Measurements from ENCODE around the gene GOLGA3. TPM values are rescaled to one million over a fixed set of nuclear protein-coding genes. Genes with fewer than 3 reads are reported as not detected.

Gene GOLGA3
- total and polyA plus RNA-seq, 9 of the 15 experiments (the other 6 are each of a cell fraction or from before 2014, with no cell fraction given), result 1.9 to 48.1 (median 18.4) TPM

- Histone ChIP-seq H3K36me3 (ENCODE audit: control insufficient read depth, insufficient read depth, low read length) (peaks cover 79% of the 10 kb centered on the region; the same call in 2 of the 3 replicates), H3K27ac (ENCODE audit: extremely low read depth, low read depth, low read length) (no peak overlapping the region), H3K27me3 (ENCODE audit: control insufficient read depth in 2 of 2, insufficient read depth in 2 of 2, low read length in 2 of 2) (no peaks in the 10 kb centered on the region), H3K9me1 (ENCODE audit: control insufficient read depth, insufficient read depth, low read length) (no peaks in the 10 kb centered on the region), H2AFZ (ENCODE audit: low read depth, low read length) (no peak overlapping the region), H3K9ac (ENCODE audit: insufficient read depth in 1 of 2, low read depth in 2 of 2, low read length in 2 of 2) (no peak overlapping the region), H4K20me1 (replicated peaks; ENCODE audit: control insufficient read depth, insufficient read depth, low read length) (no peaks in the 10 kb centered on the region), H3K4me1 (replicated peaks in 1 of 2; ENCODE audit: control insufficient read depth in 2 of 2, insufficient read depth in 2 of 2, low read length in 2 of 2) (peaks cover 0 to 7% of the 10 kb centered on the region in 2 experiments; a peak in 1 of 5 replicates), H3K4me2 (ENCODE audit: insufficient read depth, low read length) (no peak overlapping the region), H3K4me3 (no peak overlapping the region), H3K79me2 (ENCODE audit: control insufficient read depth, insufficient read depth, low read length) (no peaks in the 10 kb centered on the region; the same call in 2 of the 3 replicates), H3K9me3 (replicated peaks; ENCODE audit: control insufficient read depth, insufficient read depth, low read depth, low read length) (no peaks in the 10 kb centered on the region)
- DNase-seq (ENCODE audit: extremely low read depth in 1 of 4, low spot score in 3 of 4) (no peak), ATAC-seq (no peak), FAIRE-seq (no peak)
- no TSS peak for BruUV-seq (replicated peaks)
- POLR2A ChIA-PET, result no interaction called here
- in situ Hi-C loops (cut with MboI) (no loop called here), intact Hi-C loops (cut with micrococcal nuclease) (no loop called here)
- WGBS (ENCODE audit: insufficient coverage, low coverage, missing lambda C conversion rate), result 99% methylated on average over 9 of the region's 21 CpGs
- TF ChIP-seq, protein P1, sequence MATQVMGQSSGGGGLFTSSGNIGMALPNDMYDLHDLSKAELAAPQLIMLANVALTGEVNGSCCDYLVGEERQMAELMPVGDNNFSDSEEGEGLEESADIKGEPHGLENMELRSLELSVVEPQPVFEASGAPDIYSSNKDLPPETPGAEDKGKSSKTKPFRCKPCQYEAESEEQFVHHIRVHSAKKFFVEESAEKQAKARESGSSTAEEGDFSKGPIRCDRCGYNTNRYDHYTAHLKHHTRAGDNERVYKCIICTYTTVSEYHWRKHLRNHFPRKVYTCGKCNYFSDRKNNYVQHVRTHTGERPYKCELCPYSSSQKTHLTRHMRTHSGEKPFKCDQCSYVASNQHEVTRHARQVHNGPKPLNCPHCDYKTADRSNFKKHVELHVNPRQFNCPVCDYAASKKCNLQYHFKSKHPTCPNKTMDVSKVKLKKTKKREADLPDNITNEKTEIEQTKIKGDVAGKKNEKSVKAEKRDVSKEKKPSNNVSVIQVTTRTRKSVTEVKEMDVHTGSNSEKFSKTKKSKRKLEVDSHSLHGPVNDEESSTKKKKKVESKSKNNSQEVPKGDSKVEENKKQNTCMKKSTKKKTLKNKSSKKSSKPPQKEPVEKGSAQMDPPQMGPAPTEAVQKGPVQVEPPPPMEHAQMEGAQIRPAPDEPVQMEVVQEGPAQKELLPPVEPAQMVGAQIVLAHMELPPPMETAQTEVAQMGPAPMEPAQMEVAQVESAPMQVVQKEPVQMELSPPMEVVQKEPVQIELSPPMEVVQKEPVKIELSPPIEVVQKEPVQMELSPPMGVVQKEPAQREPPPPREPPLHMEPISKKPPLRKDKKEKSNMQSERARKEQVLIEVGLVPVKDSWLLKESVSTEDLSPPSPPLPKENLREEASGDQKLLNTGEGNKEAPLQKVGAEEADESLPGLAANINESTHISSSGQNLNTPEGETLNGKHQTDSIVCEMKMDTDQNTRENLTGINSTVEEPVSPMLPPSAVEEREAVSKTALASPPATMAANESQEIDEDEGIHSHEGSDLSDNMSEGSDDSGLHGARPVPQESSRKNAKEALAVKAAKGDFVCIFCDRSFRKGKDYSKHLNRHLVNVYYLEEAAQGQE (IDR thresholded peaks at IDR 0.05; ENCODE audit: borderline replicate concordance), result no peak
- TF ChIP-seq, protein P1 (CRISPR knock-in tag; IDR thresholded peaks at IDR 0.05; ENCODE audit: low read depth), result no peak
- TF ChIP-seq, protein P2, sequence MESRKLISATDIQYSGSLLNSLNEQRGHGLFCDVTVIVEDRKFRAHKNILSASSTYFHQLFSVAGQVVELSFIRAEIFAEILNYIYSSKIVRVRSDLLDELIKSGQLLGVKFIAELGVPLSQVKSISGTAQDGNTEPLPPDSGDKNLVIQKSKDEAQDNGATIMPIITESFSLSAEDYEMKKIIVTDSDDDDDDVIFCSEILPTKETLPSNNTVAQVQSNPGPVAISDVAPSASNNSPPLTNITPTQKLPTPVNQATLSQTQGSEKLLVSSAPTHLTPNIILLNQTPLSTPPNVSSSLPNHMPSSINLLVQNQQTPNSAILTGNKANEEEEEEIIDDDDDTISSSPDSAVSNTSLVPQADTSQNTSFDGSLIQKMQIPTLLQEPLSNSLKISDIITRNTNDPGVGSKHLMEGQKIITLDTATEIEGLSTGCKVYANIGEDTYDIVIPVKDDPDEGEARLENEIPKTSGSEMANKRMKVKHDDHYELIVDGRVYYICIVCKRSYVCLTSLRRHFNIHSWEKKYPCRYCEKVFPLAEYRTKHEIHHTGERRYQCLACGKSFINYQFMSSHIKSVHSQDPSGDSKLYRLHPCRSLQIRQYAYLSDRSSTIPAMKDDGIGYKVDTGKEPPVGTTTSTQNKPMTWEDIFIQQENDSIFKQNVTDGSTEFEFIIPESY (CRISPR knock-in tag; IDR thresholded peaks at IDR 0.05), result peak; percentile 95
- TF ChIP-seq GABPA (tag; conservative IDR thresholded peaks at IDR 0.05; ENCODE audit: low read depth), result no peak
- TF ChIP-seq, protein P3, sequence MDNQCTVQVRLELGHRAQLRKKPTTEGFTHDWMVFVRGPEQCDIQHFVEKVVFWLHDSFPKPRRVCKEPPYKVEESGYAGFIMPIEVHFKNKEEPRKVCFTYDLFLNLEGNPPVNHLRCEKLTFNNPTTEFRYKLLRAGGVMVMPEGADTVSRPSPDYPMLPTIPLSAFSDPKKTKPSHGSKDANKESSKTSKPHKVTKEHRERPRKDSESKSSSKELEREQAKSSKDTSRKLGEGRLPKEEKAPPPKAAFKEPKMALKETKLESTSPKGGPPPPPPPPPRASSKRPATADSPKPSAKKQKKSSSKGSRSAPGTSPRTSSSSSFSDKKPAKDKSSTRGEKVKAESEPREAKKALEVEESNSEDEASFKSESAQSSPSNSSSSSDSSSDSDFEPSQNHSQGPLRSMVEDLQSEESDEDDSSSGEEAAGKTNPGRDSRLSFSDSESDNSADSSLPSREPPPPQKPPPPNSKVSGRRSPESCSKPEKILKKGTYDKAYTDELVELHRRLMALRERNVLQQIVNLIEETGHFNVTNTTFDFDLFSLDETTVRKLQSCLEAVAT (IDR thresholded peaks at IDR 0.05), result no peak
- CTCF ChIA-PET (ENCODE audit: low intra/inter-chr PET ratio), result no interaction called here
Measured at GRCh38 chr12:132786192-132786591, 42.5 kb downstream of the GOLGA3 start.
